Renal cortex interstitium (tissue), 11 donors: Measurements from ENCODE around the gene HOXA13. TPM values are rescaled to one million over a fixed set of nuclear protein-coding genes. Genes with fewer than 3 reads are reported as not detected.

ENCODE experiments used
- DNase-seq, 11 donors: peaks; one replicate each; pipeline ENCODE4 v3.0.0-alpha.2; 2013; ENCODE audit warnings: low read depth in 9 of 11, low spot score in 4 of 11; ENCODE audit errors: extremely low read depth in 1 of 11
- polyA plus RNA-seq, 3 donors: library from polyadenylated mRNA; unstranded; fragments of 120-200 nt; gene quantifications; one replicate each; pipeline ENCODE4 v1.2.1, GENCODE V29; 2013; ENCODE audit not compliant: insufficient read length in 3 of 3

HOXA13 gene
- polyA plus RNA-seq, 3 donors = 0.01 TPM; not detected in 2

DNA sequence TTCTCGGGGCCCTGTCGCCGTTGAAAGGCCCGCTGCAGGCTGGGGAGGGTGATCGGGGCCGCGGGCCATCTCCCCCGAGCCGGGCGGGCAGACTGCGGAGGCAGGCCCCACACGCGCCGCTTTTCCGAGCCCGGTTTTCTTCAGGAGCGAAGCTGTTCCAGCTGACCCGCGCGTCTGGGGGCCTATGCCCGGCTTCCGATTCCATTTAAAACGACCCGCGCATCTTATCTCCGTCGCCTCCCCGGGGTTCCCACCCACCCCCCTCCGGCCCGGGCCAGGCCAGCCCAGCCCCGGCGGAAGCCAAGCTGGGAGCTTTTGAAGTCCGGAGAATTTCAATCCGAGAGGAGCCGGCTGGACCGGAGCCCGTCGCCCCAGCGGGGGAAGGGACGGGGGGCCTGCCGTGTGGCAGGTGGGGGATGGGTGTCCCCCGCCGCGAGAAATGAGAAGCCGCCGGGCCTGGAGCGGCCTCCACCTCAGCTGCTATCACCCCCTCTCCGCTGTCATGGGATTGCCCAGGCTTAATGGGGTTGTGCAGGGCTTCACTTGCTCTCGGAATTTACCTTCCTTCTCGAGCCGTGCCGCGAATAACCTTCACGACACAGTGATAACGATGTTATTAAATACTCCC lies 39.6 kb upstream of the HOXA13 start:
- DNase-seq = no peak

DNA sequence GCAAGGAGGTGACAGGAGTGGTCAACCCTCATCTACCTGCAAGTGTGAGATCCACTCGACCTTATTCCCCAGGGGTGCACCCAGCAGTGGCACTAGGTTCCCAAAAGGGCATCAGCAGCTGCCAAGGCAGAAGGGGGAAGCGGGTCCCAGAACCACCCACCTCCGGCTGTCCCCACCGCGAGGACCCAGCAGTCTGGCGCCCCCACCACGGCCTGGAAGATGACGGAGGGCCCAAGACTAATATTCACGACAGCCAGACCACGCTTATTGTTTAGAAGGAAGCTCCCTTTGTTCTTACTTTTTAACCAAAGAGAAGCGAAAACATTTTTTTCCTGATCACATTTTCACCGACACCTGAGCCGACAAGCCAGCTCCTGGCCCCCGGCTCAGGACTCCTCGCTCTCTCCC lies 39.1 kb upstream of the HOXA13 start:
- no peak for DNase-seq

DNA sequence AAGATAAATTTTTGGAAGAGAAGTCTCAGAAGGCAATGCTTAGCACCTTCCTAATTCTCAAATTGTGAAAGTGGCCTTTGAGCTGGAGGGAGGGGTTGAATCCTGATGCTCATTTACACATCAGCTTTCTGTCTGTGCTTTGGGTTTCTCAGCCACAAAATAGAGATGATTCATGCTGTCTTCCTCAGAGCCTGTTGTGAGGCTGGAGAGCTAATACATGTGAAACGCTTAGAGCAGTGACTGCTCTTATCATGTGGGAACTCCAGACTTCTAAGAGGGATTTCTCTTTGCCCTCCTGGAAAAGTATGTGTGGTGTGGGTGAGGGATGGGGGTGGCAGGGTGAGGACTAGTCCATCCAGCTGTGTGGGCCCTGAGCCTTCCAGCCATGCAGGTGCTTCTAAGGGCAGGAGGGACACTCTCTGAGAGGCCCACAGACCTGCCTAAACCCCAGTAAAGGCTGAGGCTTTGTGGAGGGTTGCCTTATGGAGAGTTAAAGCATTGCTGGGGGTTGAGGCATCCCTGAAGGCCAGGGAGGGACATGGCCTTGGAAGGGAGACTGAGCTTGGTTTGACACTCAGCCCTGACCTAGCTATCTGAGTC lies 37.9 kb upstream of the HOXA13 start:
- no peak for DNase-seq

DNA sequence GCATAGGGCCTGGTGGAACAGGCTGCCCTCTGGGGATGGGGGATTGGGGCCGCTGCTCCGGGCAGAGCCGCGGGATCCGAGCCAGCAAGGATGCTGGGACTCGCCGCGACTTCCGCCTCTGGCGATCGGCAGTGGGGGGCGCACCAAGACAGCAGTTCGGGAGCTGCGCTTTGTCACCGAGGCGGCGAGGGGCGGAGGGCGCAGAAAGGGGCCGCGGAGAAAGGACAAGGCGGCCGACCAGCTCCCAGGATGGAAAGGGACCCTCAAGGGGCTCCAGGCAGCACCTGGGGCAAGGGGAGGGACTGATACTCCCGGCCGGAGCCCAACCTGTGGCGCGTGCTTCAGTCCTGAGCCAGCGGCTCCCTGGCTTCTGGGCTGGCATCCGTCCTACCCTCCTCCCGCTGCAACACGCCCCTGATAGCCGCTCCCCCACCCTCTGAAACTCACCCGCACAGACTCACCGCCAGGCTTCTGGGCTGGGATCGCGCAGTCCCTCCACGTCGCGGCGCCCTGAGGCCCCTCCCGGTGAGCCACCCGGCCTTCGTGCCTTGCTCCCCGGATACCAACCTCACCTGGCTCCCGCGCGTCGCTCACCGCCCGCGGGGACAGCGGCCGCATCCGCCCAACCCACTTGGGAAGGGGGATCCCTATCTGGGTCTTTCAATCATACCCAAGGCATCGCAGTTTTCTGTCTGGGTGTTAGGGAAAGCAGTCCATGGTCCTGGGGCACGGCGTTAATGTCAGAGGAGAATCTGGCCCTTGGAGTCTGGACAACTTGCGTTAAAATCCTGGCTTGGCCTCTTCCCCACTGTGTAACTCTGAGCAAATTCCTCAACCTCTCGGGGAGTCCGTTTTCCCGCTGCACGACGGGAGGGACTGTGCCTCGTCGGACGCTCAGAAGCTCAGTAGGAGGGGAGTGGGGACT lies 35.8 kb upstream of the HOXA13 start:
- peak in 1 of 11 donors; percentile 52 for DNase-seq

DNA sequence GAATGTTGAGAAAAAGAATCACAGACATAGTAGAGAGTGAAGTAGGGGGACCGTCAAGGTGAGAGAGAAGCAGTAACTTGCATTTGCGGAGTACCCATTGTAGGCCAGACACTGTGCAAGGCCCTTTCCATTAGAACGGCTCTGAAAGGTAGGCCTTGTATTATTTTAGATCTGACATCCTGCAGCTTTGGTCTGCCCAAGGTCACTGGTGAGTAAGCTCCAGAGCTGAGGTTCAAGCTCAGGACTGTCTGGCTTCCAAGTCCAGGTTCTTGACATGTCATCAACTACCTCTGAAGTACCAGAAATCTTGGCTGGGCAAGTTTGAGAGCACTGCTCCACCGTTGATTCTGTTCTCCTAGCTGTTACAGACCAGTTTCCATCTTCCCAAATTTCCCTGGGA lies 29.6 kb upstream of the HOXA13 start:
- DNase-seq = no peak

DNA sequence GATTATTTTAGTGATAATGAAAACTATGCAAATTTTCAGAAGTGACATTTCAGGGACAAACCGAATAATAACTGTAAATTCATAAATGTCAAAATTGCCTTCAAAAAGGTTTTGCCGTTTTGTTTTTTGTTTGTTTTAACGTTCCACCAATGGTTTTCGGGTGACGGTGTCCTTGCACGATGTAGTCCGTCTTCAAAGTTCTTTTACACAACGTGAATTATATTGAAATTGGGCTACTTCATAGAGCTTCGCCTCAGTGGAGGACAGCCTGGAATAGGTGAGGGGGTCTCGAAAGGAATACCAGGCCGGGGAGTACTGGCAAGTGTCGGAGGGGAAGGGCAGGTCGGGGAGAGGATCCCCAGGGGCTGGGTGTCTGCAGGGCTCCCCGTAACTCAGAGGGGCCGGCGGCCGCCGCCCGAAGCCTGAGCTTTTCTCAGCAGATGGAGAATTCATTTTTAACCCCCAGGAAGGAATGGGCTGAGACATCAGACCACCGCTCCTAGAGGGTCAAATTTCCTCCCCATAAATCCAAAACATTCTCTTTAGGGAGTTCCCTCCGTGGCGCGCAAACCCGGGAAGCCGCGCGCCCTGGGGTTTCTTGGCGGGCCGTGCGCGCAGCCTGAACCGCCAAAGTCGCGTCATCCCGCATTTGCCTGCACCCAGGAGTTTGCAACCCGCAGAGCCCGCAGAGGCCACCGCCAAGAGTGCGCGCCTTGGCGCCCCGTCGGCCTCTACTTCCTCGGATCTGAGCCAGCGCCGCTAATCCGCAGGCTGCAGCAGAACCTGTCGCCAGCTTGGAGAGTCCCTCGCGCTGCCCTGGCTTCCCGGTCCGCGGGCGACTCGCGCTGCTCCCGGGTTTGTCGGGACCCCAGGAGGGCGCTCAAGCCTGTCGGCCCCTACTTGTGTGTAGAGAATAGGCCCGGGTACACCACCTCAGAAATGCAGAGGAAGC lies 25.4 kb upstream of the HOXA13 start:
- DNase-seq = no peak

DNA sequence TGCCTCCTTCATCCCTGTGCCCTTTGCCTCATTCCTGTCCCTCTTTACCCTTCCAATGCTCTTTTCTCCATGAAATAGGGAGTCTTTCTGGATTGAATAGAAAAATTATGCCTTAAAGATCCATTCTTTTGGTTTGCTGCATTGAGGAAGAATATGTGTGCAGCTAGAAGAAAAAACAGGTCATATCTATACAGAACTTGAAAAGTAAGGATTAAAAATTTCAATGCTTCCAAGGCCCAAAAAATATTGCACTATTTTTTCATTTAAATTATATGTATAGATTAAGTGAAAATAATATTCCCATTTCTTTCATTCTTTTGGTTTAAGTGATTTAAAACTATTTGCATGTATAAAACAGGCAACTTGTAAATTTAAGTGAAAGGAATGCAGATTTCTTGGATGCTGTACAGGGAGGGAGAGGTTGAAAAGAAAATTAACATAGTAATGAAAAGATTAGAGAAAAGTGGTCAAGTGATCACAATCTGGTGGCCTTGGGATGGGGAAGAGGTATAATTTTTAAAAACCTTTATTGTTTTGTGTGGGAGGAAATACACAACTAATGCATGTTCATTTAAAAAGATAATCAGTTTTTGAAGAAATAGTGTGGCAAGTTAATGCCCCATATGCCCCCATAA lies 24.2 kb upstream of the HOXA13 start:
- DNase-seq = no peak

DNA sequence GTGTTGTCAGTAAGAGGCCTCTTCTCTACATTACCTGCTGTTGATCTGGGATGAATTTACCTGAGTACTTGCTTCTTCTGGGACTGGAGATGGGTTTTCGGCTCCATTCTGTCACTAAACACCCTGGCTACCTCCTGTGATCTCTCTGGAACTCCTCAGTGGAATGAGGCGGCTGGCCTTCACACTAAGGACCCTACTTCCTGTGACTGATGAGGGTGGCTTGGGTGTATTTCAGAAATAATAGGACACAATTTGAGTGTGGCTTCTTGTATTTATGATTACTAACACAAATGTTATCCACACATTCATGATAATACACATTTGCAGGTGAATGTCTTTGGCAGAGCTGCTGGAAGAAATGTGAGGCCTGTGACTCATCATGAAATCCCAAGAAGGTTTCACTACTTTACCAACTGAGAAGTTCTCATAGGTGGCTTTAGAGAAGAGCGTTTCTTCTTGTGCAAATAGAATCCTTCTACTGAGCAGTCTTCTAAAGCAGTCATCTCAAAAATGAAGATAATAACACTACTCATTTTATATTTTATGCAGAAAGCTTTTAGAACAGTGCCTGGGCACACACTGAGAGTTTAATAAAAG lies 21.4 kb upstream of the HOXA13 start:
- no peak for DNase-seq

DNA sequence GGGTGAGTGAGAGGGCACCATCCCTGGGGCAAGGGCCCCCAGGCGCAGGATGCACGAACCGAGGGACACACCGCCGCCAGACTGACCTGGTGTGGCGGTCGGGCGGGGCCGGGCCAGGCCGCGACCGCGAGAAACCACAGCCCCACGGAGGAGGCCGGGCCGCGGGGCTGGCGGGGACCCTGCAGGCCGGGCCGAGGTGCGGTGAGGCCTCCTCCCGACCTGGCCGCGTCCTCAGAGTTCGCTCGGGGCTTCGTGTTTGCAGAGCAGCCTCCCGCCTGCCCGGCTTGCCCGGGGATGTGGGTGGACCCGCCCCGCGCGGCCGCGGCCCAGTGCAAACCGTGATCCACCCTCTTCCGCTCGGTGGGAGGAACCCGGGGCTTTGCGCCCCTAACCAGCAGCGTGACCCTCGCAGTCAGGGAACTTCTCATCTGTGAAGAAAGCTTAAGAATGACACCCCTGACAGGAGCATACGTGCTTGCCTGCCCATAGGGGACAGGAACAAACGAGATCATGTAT lies 20.6 kb upstream of the HOXA13 start:
- no peak for DNase-seq

DNA sequence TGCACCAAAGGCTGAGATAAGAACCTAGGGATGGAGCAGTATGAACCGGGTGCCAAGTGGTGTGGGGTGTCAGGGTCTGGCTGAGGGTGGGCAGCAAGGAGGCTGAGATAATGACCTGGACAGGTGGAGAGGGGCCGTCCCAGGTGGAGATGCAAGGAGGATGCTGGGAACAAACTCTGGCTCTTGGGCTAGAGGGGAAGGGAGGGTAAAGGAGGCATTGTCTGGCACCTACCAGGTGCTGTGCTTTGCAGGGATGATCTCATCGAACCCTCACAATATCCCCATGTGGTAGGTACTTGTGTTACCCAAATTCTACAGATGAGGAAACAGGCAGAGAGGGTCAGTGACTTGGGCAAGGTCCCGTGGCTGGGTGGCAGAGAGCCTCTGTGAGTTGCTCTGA lies 19.9 kb upstream of the HOXA13 start:
- no peak for DNase-seq

DNA sequence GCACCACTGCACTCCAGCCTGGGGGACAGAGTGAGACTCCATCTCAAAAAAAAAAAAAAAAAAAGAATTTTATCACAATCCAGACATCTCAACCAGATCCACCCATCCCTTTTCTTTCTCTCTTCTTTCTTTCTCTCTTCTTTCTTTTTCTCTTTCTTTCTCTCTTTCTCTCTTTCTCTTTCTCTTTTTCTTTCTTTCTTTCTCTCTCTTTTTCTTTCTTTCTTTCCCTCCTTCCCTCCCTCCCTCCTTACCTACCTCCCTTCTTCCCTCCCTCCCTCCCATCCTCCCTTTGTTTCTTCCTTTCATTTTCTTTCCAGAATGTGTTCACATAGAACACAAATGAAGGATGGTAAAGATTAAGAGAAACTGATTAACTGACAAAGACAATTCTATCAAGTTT lies 18.1 kb upstream of the HOXA13 start:
- no peak for DNase-seq

DNA sequence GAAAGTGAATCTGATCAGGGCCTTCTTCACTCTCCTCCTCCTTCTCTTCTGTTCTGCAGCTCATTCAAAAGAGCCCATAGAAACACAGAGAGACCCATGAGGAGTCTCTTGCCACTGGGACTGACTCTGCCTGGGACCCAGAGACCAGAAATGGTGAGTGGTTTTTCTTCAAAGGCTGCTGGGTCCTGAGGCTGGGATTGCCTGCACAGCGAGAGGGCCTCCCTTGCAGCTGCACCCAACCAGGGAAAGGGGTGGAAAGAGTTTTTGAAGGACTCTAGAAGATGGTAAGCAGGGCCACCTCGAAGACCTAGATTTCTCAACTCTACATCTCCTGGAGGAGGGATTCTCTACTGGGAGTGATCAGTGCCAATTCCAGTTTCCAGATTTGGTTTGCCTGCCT lies 15.5 kb upstream of the HOXA13 start:
- no peak for DNase-seq

DNA sequence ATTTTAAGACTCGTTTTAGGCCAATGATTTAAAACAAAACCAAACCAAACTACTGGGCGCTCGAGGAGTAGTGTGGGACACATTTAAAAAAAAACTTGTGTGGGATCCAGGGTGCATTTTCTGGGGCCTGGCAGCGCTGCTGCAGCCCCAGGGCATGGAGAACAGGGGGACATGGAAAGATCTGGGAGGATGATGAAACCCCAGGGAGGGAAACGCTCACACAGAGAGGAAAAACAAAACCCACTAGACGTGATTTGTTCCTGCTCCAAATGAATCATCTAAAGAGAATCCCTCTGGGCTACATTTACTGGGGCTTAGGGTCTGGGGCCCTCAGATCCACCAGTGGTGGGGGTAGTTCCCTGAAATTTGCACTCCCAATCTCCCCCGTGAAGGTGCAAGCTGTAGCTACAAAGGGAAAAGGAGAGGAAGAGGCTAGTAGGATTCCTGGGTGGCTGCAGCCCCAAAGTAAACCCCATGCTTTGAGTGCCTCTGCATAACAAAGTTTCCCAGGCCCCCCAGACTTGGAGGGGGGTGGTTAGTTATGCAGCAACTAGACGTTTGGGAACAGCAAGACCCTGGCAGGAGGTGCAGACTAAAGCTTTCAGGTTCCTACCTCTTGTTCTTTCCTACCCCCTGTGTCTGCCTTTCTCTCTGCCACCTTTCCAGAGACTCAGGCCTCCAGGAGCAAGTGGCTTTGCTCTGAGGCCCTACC lies 14.5 kb upstream of the HOXA13 start:
- no peak for DNase-seq

DNA sequence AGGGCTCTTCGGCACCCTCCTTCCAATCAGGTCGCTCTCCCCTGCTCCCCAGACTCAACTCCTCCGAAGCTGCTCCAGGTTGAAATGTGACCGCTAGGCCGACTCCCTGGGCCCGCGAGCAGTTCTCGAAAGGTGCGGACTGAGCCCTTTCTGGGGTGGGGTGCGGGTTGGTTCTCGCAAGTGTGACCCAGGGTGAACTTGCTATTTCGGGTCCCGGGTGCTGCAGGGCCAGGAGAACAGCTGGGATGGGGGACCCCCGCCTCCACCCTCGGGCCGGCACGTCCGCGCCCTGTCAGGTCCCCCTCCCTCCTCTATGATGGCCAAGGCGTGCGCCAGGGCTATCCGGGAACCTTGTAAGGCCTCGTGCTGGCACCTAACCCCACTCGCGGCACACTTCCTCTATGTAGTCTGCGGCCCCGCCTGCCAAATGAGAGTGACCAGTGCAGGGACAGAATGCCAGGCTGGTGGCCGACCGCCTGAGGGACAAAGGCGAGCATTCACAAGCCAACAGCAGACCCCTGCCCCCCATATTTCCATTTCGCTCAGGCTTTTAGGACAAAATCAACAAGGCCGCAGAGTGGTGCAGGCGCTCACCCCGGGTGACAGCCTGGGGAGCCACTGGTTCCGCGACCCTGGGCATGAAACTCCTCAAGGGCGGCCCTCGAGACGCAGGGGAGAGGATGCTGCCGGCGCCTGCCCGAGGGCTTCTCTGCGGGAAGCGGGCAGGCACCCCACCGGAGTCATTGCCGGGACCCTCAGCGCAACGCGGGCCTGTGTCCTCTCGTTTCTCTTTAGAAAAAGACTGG lies 13.7 kb upstream of the HOXA13 start:
- no peak for DNase-seq

DNA sequence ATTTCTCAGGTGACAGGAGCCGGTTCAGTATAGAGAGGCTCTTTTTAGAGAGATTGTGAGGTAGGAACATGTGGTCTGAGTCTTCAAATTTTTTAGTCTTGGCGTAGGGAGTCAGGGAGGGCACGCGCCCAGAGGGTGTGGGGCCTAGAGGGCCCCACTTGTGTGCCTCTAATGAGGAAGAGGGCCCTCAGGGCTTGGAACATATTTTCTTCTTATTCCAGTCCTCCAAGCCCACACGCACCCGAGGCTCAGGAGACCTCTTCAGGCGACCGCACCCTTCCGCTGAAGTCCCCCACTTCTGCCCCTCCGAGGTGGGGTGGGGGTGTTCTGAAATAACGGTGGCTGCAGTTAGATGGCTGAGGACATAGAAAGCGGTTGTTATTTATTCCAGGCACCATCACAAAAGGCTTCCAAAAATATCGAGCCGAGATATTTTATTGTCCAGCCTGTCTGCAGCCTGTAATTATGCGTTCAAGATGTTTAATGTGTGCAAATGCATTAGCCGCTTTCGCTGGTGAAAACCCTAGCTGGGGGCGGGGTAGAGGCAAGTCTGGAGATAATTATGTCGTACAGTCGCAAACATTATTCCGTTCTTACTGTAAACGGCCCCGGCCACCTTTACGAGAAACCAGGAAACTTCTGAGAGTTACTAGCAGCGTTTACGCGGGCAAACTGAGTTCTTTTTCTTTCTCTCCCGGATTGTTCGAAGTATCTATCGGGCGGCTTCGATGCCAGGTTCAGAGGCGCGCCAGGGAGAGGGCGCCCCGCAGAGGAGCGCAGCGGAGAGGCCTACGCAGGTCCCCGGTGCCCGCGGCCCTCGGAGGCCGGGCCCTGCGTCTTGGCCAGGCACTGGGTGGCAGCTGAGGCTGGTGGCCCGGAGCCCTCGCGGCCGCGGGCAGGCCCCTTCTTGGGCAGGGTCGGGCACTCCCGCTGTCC lies 12.9 kb upstream of the HOXA13 start:
- no peak for DNase-seq

DNA sequence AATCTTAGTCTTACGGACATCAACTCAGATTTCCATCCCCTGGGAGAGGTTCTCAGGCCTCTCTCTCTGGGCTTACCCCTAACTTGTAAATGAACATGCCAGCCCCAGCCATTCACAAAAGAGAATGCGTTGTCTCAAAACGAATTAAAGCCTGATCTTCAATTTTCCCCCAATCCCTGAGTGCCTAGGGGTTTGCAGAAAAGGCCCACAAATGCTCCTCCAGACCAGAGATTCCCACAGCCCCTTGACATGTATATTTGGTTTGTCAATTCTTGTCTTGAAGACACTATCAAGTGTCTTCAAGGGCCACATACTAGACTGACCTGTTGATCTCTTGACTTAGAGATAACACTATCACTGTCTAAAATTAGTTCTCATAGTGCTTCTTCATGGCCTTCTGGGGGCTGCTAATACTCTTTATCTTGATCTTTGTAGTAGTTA lies 11.9 kb upstream of the HOXA13 start:
- DNase-seq = no peak
